HG03175 (cell line): ENCODE results near the gene DZIP1.

Experiments used
- ATAC-seq: cut with Tn5 transposase; IDR thresholded peaks from one replicate; pipeline ENCODE4 v1.9.1; 2021; ENCODE audit warnings: mild to moderate bottlenecking, moderate library complexity; ENCODE audit not compliant: unreplicated experiment

DZIP1 gene

GRCh38 chr13:95552208-95552538 is 92.3 kb downstream of the DZIP1 start:
- ATAC-seq, result no peak

- no peak for ATAC-seq
Observed at GRCh38 chr13:95547531-95548167, 96.9 kb downstream of the DZIP1 start.

GRCh38 chr13:95546919-95547318 is 97.6 kb downstream of the DZIP1 start:
- no peak for ATAC-seq

- ATAC-seq, result no peak
Observed at GRCh38 chr13:95544293-95544692, 100.2 kb downstream of the DZIP1 start.

GRCh38 chr13:95541911-95542474 is 102.5 kb downstream of the DZIP1 start:
- ATAC-seq, result no peak

GRCh38 chr13:95541308-95541707 is 103.2 kb downstream of the DZIP1 start:
- no peak for ATAC-seq

- ATAC-seq, result no peak
Observed at GRCh38 chr13:95540888-95541287, 103.6 kb downstream of the DZIP1 start.

- no peak for ATAC-seq
Observed at GRCh38 chr13:95536632-95537241, 107.8 kb downstream of the DZIP1 start.

- no peak for ATAC-seq
Observed at GRCh38 chr13:95535243-95535642, 109.3 kb downstream of the DZIP1 start.

- no peak for ATAC-seq
Observed at GRCh38 chr13:95533545-95534160, 110.9 kb downstream of the DZIP1 start.

GRCh38 chr13:95530178-95530577 is 114.3 kb downstream of the DZIP1 start:
- ATAC-seq, result no peak
